Measurements from ENCODE around the gene KDM4F. TPM values are rescaled to one million over a fixed set of nuclear protein-coding genes. Genes with fewer than 3 reads are reported as not detected.
"Not testable (repeated sequence)": the region's sequence is repeated elsewhere in the genome, so short reads cannot be mapped to it uniquely, and the experiment has no call there.

KDM4F gene
- not detected for total RNA-seq

GRCh38 chr11:95049122-95049521 lies at the start of gene KDM4F:
Gene KDM4F, plus strand, starts transcription at chr11:95049422.
- H3K4me3 Mint-ChIP-seq; H3K27ac Mint-ChIP-seq; H3K9me3 Mint-ChIP-seq (ENCODE audit: insufficient read depth); CTCF ChIA-PET; DNase-seq; ATAC-seq; H3K36me3 Mint-ChIP-seq (ENCODE audit: low read depth); H3K4me1 Mint-ChIP-seq (ENCODE audit: low read depth); POLR2A ChIA-PET: not testable (repeated sequence)
- peaks cover 44% of the 10 kb centered on the region for H3K27me3 Mint-ChIP-seq (ENCODE audit: low read depth)

GRCh38 chr11:95003716-95004115 lies 45.5 kb upstream of the KDM4F start:
- ATAC-seq, result no peak
- no peak overlapping the region for H3K27ac Mint-ChIP-seq
- no peaks in the 10 kb centered on the region for H3K4me1 Mint-ChIP-seq (ENCODE audit: low read depth)
- no peak overlapping the region for H3K4me3 Mint-ChIP-seq
- H3K36me3 Mint-ChIP-seq (ENCODE audit: low read depth), result no peaks in the 10 kb centered on the region
- POLR2A ChIA-PET, result no interaction called here
- peaks cover 21% of the 10 kb centered on the region for H3K27me3 Mint-ChIP-seq (ENCODE audit: low read depth)
- no peaks in the 10 kb centered on the region for H3K9me3 Mint-ChIP-seq (ENCODE audit: insufficient read depth)
- CTCF ChIA-PET, result no interaction called here
- no peak for DNase-seq

GRCh38 chr11:95005642-95006041 lies 43.6 kb upstream of the KDM4F start:
- no peak overlapping the region for H3K4me3 Mint-ChIP-seq
- no peaks in the 10 kb centered on the region for H3K4me1 Mint-ChIP-seq (ENCODE audit: low read depth)
- DNase-seq, result no peak
- H3K36me3 Mint-ChIP-seq (ENCODE audit: low read depth), result no peaks in the 10 kb centered on the region
- peaks cover 31% of the 10 kb centered on the region for H3K27me3 Mint-ChIP-seq (ENCODE audit: low read depth)
- no peak for ATAC-seq
- no peak overlapping the region for H3K27ac Mint-ChIP-seq
- CTCF ChIA-PET, result no interaction called here
- no peaks in the 10 kb centered on the region for H3K9me3 Mint-ChIP-seq (ENCODE audit: insufficient read depth)
- POLR2A ChIA-PET, result no interaction called here

- Mint-ChIP-seq H3K36me3 (ENCODE audit: low read depth) (no peaks in the 10 kb centered on the region), H3K9me3 (ENCODE audit: insufficient read depth) (no peaks in the 10 kb centered on the region), H3K4me3 (no peak overlapping the region), H3K27ac (no peak overlapping the region), H3K27me3 (ENCODE audit: low read depth) (peaks cover 30% of the 10 kb centered on the region), H3K4me1 (ENCODE audit: low read depth) (no peaks in the 10 kb centered on the region)
- DNase-seq (no peak), ATAC-seq (no peak)
- CTCF ChIA-PET, result interaction anchor here (1.3 kb wide), 1 partner anchor 16 kb away, joined by 3 read pairs; no protein-coding TSS in a partner anchor
- POLR2A ChIA-PET, result no interaction called here
Observed at GRCh38 chr11:95011376-95011775, 37.8 kb upstream of the KDM4F start.

- DNase-seq, result no peak
Observed at GRCh38 chr11:95014184-95014821, 34.9 kb upstream of the KDM4F start.

GRCh38 chr11:95016139-95016538 lies 33.1 kb upstream of the KDM4F start:
- ATAC-seq (no peak), DNase-seq (no peak)
- no peaks in the 10 kb centered on the region for H3K9me3 Mint-ChIP-seq (ENCODE audit: insufficient read depth)
- no peaks in the 10 kb centered on the region for H3K4me1 Mint-ChIP-seq (ENCODE audit: low read depth)
- ChIA-PET POLR2A (interaction anchor here (0.6 kb wide), 1 partner anchor 15 kb away, joined by 3 read pairs; no protein-coding TSS in a partner anchor), CTCF (no interaction called here)
- H3K27ac Mint-ChIP-seq, result no peak overlapping the region
- H3K27me3 Mint-ChIP-seq (ENCODE audit: low read depth), result peaks cover 10% of the 10 kb centered on the region
- no peak overlapping the region for H3K4me3 Mint-ChIP-seq
- no peaks in the 10 kb centered on the region for H3K36me3 Mint-ChIP-seq (ENCODE audit: low read depth)

More at GRCh38 chr11:95014184-95014821, 34.9 kb upstream of the KDM4F start:
- Mint-ChIP-seq H3K27ac (no peak overlapping the region), H3K4me3 (no peak overlapping the region), H3K36me3 (ENCODE audit: low read depth) (no peaks in the 10 kb centered on the region), H3K27me3 (ENCODE audit: low read depth) (peaks cover 20% of the 10 kb centered on the region), H3K4me1 (ENCODE audit: low read depth) (no peaks in the 10 kb centered on the region), H3K9me3 (ENCODE audit: insufficient read depth) (no peaks in the 10 kb centered on the region)
- POLR2A ChIA-PET, result no interaction called here
- ATAC-seq, result no peak
- CTCF ChIA-PET, result no interaction called here

- DNase-seq; H3K27ac Mint-ChIP-seq; H3K27me3 Mint-ChIP-seq (ENCODE audit: low read depth); H3K36me3 Mint-ChIP-seq (ENCODE audit: low read depth); H3K9me3 Mint-ChIP-seq (ENCODE audit: insufficient read depth); CTCF ChIA-PET; H3K4me1 Mint-ChIP-seq (ENCODE audit: low read depth); ATAC-seq; POLR2A ChIA-PET; H3K4me3 Mint-ChIP-seq: not testable (repeated sequence)
Observed at GRCh38 chr11:95021468-95021867, 27.8 kb upstream of the KDM4F start.

- DNase-seq, result no peak
- no peak within 1 kb of the TSS for H3K27ac Mint-ChIP-seq
- no peaks in the 10 kb centered on the region for H3K4me1 Mint-ChIP-seq (ENCODE audit: low read depth)
- no peak within 1 kb of the TSS for H3K4me3 Mint-ChIP-seq
- ChIA-PET POLR2A (no interaction called here), CTCF (no interaction called here)
- H3K27me3 Mint-ChIP-seq (ENCODE audit: low read depth), result peaks cover 5% of the 10 kb centered on the region
- no peaks in the 10 kb centered on the region for H3K36me3 Mint-ChIP-seq (ENCODE audit: low read depth)
- ATAC-seq, result no peak
- H3K9me3 Mint-ChIP-seq (ENCODE audit: insufficient read depth), result no peaks in the 10 kb centered on the region
Observed at GRCh38 chr11:95024958-95025357, 24.3 kb upstream of the KDM4F start, which contains the start of gene KDM4E. Gene KDM4E, plus strand, starts transcription at chr11:95025258. Its CDS starts 300 bp downstream, at chr11:95025558.

- CTCF ChIA-PET, result not testable (repeated sequence)
Observed at GRCh38 chr11:95025594-95025993, 23.6 kb upstream of the KDM4F start.

GRCh38 chr11:95028357-95028756 lies 20.9 kb upstream of the KDM4F start:
- DNase-seq (no peak), ATAC-seq (no peak)
- CTCF ChIA-PET, result no interaction called here
- Mint-ChIP-seq H3K27ac (no peak overlapping the region), H3K4me1 (ENCODE audit: low read depth) (no peaks in the 10 kb centered on the region), H3K36me3 (ENCODE audit: low read depth) (no peaks in the 10 kb centered on the region), H3K4me3 (no peak overlapping the region), H3K27me3 (ENCODE audit: low read depth) (peaks cover 10% of the 10 kb centered on the region), H3K9me3 (ENCODE audit: insufficient read depth) (no peaks in the 10 kb centered on the region)
- POLR2A ChIA-PET, result no interaction called here

More at GRCh38 chr11:95025594-95025993, 23.6 kb upstream of the KDM4F start:
- H3K4me1 Mint-ChIP-seq (ENCODE audit: low read depth); DNase-seq; H3K27me3 Mint-ChIP-seq (ENCODE audit: low read depth); H3K27ac Mint-ChIP-seq; H3K4me3 Mint-ChIP-seq; ATAC-seq; POLR2A ChIA-PET; H3K9me3 Mint-ChIP-seq (ENCODE audit: insufficient read depth); H3K36me3 Mint-ChIP-seq (ENCODE audit: low read depth): not testable (repeated sequence)

GRCh38 chr11:95033051-95033450 lies 16.2 kb upstream of the KDM4F start:
- ATAC-seq (no peak), DNase-seq (no peak)
- ChIA-PET CTCF (no interaction called here), POLR2A (no interaction called here)
- Mint-ChIP-seq H3K27ac (no peak overlapping the region), H3K9me3 (ENCODE audit: insufficient read depth) (no peaks in the 10 kb centered on the region), H3K36me3 (ENCODE audit: low read depth) (peaks cover under 1% of the 10 kb centered on the region), H3K4me1 (ENCODE audit: low read depth) (no peaks in the 10 kb centered on the region), H3K4me3 (no peak overlapping the region), H3K27me3 (ENCODE audit: low read depth) (peaks cover 27% of the 10 kb centered on the region)

GRCh38 chr11:95035316-95035715 lies 13.9 kb upstream of the KDM4F start:
- H3K4me1 Mint-ChIP-seq (ENCODE audit: low read depth), result no peaks in the 10 kb centered on the region
- POLR2A ChIA-PET, result no interaction called here
- no peak for DNase-seq
- H3K36me3 Mint-ChIP-seq (ENCODE audit: low read depth), result peaks cover 2% of the 10 kb centered on the region
- H3K27me3 Mint-ChIP-seq (ENCODE audit: low read depth), result peaks cover 24% of the 10 kb centered on the region
- H3K4me3 Mint-ChIP-seq, result no peak overlapping the region
- no peaks in the 10 kb centered on the region for H3K9me3 Mint-ChIP-seq (ENCODE audit: insufficient read depth)
- CTCF ChIA-PET, result no interaction called here
- H3K27ac Mint-ChIP-seq, result no peak overlapping the region
- no peak for ATAC-seq
